A549 treated with AZD2906 at 1 μM for 4 hours (cell line): Measurements from ENCODE around the gene DRD1. TPM values are rescaled to one million over a fixed set of nuclear protein-coding genes. Genes with fewer than 3 reads are reported as not detected.

Source experiments
- total RNA-seq: library from RNA; stranded (reverse); fragments of 200-300 nt; extraction: Qiagen RNA extraction; gene quantifications from 5 replicates; pipeline ENCODE4 v1.2.3, GENCODE V29; 2022

Gene DRD1
- 0.02 to 0.11 TPM (median 0.05 TPM) in 5 replicates for total RNA-seq

DNA sequence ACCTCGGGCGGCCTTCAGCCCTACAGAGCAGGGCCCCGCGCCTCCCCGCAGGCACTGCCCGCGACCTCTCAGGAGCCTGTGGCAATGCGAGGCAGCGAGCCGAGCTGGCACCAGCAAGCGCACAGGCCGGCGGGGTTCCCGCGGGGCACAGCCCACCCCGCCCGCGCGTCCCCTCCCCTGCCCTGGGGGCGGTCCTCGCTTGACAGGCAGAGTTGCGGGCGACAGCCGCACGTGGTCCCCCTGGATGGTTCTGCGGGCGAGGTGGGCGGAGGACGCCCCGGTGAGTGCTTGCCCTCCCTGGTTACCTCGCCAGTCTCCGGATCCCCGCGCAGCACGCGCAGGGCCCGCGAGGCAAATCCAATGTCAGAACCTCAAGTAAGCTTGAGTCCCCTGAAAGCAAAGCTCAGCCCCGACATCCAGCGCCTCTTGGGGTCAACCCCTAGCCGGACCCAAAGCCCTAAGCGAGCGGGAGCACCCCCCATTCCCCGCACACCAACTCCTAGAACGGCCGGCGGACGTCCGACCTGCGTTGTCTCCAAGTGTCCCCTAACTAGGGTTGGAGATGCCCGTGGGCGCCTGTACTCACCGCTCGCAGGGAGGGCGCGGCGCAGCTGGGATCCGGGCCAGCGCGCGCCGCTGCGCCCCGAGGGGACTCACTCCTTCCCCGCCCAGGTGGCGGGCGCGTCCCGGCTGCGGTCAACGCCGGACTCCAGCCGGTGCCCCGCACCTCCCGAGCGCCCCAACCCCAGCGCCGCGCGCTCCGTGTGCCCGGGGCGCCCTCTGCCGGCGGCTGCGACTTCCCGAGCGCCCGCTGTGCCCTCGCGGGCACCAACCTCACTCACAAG lies at the start of gene DRD1:
TSS of gene DRD1 (minus strand) at position 123 of the 845 bp plus-strand sequence. CDS start 1,083 bp downstream, outside the sequence.

DNA sequence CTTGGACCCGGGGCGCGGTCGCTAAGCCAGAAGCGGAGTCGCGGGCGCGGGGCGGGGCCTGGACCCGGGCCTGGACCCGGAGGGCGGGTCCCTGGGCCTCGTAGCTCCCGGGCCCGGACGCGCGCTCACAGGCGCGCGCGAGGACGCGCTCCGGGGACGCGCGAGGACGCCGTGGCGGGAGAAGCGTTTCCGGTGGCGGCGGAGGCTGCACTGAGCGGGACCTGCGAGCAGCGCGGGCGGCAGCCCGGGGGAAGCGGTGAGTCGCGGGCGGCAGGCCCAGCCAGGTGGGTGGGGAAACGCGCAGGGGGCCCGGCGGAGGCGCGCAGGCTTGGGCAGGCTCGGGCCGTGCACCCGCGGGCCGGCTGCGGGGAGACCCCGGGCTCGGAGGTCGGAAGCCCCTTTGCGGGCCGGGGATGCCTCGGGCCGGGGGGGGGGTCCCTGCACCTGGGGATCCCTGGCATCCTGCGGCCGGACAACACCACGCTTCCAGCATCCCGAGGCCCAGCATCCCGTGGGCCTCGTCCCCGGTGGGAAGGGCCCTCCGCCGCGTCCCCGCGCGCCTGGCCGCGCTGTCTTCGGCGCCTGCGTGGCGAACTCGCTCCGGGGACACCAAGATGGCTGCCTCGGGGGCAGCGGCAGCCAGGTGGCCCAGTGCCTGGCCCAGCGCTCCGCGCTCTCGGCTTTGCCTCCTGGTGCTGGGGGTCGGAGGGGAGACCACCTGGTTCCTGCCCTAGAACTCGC lies 34.6 kb upstream of the DRD1 start, which contains the start of gene SFXN1:
TSS of gene SFXN1 (plus strand) at position 177 of the 741 bp plus-strand sequence. CDS start 13,544 bp downstream, outside the sequence.

Other genes starting within 250 kb of the DRD1 start
- gene SFXN1, start 34.4 kb upstream of the DRD1 start, total RNA-seq, result 75.0 to 116 TPM (median 83.2 TPM) in 5 replicates
- gene HRH2, start 213.9 kb upstream of the DRD1 start, total RNA-seq, result 0.34 to 0.55 TPM (median 0.50 TPM) in 5 replicates